ENCODE results near the gene OLFML2B.

DNA sequence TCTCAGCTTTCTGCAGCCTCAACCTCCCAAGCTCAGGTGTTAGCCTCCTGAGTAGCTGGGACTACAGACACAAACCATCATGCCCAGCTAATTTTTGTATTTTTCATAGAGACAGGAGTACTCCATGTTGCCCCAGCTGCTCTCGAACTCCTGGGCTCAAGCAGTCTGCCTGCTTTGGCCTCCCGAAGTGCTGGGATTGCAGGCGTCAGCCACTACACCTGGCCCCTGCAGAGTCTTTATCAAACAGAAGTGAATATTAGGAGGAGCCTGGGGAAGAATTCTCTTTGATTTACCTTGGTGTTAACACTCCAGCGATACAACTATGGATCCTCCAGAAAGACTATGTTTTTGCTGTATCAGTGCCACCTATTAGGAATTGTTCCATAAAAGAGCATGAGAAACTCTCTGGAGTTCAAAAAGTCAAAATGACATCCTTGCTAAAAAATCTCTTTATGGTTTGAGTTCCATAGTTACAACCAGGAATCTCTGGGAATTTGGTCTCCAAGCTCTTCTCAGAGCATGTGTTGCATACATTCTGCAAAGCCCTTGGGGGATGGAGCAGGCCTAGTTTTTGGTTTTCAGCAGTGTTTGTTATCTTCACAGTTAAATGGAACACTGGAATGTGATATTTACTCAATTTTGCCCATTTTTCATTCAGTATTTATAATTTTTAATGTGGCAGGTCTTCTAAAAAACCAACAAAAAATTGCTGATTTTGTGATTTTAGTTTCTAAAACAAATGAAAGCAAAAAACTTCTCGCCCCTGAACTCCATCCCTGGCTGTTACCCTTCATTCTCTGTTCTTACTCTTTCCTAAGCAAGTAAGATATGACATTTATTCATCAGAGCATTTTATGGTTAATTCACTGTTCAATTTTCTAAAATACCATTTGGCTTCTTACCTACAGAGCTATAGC lies 77.3 kb downstream of the OLFML2B start:
- TF ChIP-seq, protein P1, sequence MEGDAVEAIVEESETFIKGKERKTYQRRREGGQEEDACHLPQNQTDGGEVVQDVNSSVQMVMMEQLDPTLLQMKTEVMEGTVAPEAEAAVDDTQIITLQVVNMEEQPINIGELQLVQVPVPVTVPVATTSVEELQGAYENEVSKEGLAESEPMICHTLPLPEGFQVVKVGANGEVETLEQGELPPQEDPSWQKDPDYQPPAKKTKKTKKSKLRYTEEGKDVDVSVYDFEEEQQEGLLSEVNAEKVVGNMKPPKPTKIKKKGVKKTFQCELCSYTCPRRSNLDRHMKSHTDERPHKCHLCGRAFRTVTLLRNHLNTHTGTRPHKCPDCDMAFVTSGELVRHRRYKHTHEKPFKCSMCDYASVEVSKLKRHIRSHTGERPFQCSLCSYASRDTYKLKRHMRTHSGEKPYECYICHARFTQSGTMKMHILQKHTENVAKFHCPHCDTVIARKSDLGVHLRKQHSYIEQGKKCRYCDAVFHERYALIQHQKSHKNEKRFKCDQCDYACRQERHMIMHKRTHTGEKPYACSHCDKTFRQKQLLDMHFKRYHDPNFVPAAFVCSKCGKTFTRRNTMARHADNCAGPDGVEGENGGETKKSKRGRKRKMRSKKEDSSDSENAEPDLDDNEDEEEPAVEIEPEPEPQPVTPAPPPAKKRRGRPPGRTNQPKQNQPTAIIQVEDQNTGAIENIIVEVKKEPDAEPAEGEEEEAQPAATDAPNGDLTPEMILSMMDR (IDR thresholded peaks at IDR 0.05; ENCODE audit: poor library complexity), result no peak
- TF ChIP-seq EZH2 (IDR thresholded peaks at IDR 0.05; ENCODE audit: borderline replicate concordance), result no peak

Measured in hepatocyte (in vitro differentiated cells).